Sigmoid colon (tissue), 4 donors: ENCODE data around the gene MORN5.
A peak's percentile ranks its signal among the peaks of the same experiment; 100 is the strongest.

Source experiments
- CTCF ChIP-seq, 4 experiments: fragments of 450-650 bp in 3 of 4; fragments of 200-600 bp in 1 of 4; IDR thresholded peaks; one replicate each; pipeline ENCODE4 v1.5.1; 2016 to 2019; ENCODE audit warnings: antibody characterized with exemption in 4 of 4, mild to moderate bottlenecking in 3 of 4, moderate library complexity in 2 of 4
- POLR2A ChIP-seq, 2 donors: fragments of 450-650 bp; IDR thresholded peaks; one replicate each; pipeline ENCODE4 v1.6.1; 2016; ENCODE audit warnings: antibody characterized with exemption in 2 of 2, mild to moderate bottlenecking in 2 of 2, moderate library complexity in 2 of 2
- POLR2AphosphoS5 ChIP-seq, 4 donors: sonication (generic); formaldehyde crosslinking; IDR thresholded peaks; one replicate each; pipeline ENCODE4 v1.6.1; 2017; ENCODE audit warnings: antibody characterized with exemption in 4 of 4

- TF ChIP-seq CTCF (IDR thresholded peaks at IDR 0.05) (no peak), POLR2A (IDR thresholded peaks at IDR 0.05) (no peak), POLR2AphosphoS5 (IDR thresholded peaks at IDR 0.05) (peak in 1 of 4 donors; percentile 19)
These were observed 88.7 kb downstream of the MORN5 start for GRCh38 chr9:122248448-122248865.
